ENCODE results near the gene STRN3. TPM values are rescaled to one million over a fixed set of nuclear protein-coding genes. Genes with fewer than 3 reads are reported as not detected.

Gene STRN3
- total and polyA plus RNA-seq, 2 of the 8 experiments (the other 6 are each of a cell fraction or from before 2014, with no cell fraction given) = 8.7 to 38.1 TPM

DNA sequence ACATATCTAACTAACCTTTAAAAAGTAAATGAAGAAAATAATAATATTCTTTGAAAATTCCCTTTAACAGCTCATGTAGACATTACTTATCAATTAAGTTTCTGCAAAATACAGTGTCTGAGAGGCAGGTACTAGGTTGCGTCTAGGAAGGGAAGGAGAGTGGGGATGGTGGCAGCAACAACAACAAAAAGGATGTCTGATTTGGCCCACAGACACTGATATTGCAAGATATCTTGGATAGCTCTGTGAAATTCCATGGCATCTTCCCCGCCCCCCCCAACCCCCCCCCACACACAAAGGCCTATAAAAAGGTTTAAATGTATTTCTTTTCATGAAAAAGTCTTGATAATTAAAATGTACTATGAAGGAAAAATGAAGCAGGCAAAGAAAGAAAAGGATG, 42.3 kb downstream of the STRN3 start (continued):
- TF ChIP-seq ZNF274 (IDR thresholded peaks at IDR 0.05; ENCODE audit: borderline replicate concordance, extremely low read depth, low read length) (no peak), TCF12 (IDR thresholded peaks at IDR 0.05; ENCODE audit: low read depth, low read length) (no peak)

Measured in H1 (cell line).